AG04449 (cell line): ENCODE measurements around the gene ZBTB24.
"Not testable (repeated sequence)": the region's sequence is repeated elsewhere in the genome, so short reads cannot be mapped to it uniquely, and the experiment has no call there.

Experiments
- CTCF ChIA-PET: fragments of 350-600 bp; formaldehyde crosslinking; extraction: SDS; loops from one replicate; lab custom pipeline; 2021; ENCODE audit warnings: antibody characterized with exemption; lab: Yijun Ruan, JAX
- POLR2A ChIA-PET: fragments of 400-600, 350-600 bp; formaldehyde crosslinking; extraction: SDS; loops from one replicate; lab custom pipeline; 2020; ENCODE audit warnings: antibody characterized with exemption, inconsistent platforms; lab: Yijun Ruan, JAX
- DNase-seq: peaks from one replicate; pipeline ENCODE4 v3.0.0-alpha.2; 2010; ENCODE audit warnings: low read depth, low spot score
- H3K4me3 ChIP-seq: 2 replicates; pipeline ENCODE4 v1.5.1; 2011; ENCODE audit warnings: low read depth, mild to moderate bottlenecking, control low read depth, low read length
- TF ChIP-seq, protein P1 (sequence below): IDR thresholded peaks from one replicate; pipeline ENCODE4 v1.5.1; 2011; ENCODE audit warnings: mild to moderate bottlenecking, moderate library complexity, low read length, control low read depth, inconsistent platforms; ENCODE audit not compliant: insufficient read depth; ENCODE audit errors: missing control alignments

ZBTB24 gene

DNA sequence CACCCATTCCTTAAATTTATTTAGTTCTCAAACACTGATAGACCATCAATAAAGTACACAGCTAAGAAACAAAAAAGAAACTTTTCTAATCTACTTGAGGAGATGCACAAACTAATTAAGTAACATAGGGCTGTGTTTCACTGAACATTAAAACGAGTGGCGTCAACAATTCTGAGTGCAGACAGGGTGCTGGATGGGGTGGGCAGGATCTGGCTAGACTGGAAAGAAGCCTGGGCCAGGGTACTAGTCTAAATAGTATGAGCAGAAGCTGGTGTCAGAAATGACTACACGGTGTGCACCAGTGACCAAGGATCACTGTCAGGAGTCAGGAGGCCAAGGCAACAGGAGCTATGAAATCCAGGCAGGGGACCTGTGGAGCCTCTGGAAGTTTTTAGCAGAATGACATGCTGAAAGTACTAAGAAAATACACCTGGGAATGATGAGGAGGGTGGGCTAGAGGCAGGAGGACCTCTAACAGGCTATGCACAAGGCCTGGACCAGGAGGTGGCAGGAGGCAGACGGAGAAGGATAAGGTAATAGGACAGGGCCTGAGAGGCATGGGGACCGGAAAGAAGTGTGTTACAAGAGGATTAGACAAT, 13.3 kb downstream of the ZBTB24 start:
- no peak for DNase-seq
- POLR2A ChIA-PET = no interaction called here
- CTCF ChIA-PET = no interaction called here
- H3K4me3 ChIP-seq = no peak overlapping the region
- TF ChIP-seq, protein P1, sequence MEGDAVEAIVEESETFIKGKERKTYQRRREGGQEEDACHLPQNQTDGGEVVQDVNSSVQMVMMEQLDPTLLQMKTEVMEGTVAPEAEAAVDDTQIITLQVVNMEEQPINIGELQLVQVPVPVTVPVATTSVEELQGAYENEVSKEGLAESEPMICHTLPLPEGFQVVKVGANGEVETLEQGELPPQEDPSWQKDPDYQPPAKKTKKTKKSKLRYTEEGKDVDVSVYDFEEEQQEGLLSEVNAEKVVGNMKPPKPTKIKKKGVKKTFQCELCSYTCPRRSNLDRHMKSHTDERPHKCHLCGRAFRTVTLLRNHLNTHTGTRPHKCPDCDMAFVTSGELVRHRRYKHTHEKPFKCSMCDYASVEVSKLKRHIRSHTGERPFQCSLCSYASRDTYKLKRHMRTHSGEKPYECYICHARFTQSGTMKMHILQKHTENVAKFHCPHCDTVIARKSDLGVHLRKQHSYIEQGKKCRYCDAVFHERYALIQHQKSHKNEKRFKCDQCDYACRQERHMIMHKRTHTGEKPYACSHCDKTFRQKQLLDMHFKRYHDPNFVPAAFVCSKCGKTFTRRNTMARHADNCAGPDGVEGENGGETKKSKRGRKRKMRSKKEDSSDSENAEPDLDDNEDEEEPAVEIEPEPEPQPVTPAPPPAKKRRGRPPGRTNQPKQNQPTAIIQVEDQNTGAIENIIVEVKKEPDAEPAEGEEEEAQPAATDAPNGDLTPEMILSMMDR = no peak

GRCh38 chr6:109467696-109468095, 15.3 kb downstream of the ZBTB24 start:
- DNase-seq = no peak
- ChIA-PET CTCF (no interaction called here), POLR2A (no interaction called here)

GRCh38 chr6:109466212-109466923, 16.7 kb downstream of the ZBTB24 start:
- no peak overlapping the region for H3K4me3 ChIP-seq
- ChIA-PET POLR2A (no interaction called here), CTCF (interaction anchor here (0.7 kb wide), 1 partner anchor 10 kb away, joined by 3 read pairs; no protein-coding TSS in a partner anchor)
- no peak for DNase-seq
- TF ChIP-seq, protein P1 = no peak

More at GRCh38 chr6:109467696-109468095, 15.3 kb downstream of the ZBTB24 start:
- TF ChIP-seq, protein P1 = no peak
- H3K4me3 ChIP-seq = no peak overlapping the region

DNA sequence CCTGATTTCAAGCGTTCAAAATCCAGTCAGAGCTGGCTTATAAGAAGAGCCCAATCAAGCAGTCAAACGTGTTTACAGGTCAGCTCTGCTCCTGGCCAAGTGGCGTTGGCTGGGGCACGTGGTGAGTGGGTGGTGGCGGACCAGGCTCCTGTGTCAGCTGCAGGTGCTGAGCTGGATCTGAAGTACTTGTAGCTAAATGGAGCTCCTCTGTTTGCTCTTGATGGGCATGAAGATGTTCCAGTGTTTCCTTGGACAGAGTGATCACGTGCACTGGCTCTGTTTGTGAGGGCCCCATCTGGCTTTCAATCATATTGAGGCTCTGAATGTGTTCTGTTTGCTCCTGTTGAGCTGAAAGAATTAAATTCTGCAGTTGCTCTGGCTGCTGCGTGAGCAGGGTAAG, 17.2 kb downstream of the ZBTB24 start:
- DNase-seq = no peak
- H3K4me3 ChIP-seq = no peak overlapping the region
- POLR2A ChIA-PET = no interaction called here
- TF ChIP-seq, protein P1 = no peak
- CTCF ChIA-PET = interaction anchor here (0.7 kb wide), 1 partner anchor 9 kb away, joined by 3 read pairs; no protein-coding TSS in a partner anchor

- TF ChIP-seq, protein P1 = no peak
Observed at GRCh38 chr6:109461733-109462526, 21.1 kb downstream of the ZBTB24 start.

GRCh38 chr6:109461205-109461604, 21.8 kb downstream of the ZBTB24 start:
- H3K4me3 ChIP-seq, POLR2A ChIA-PET, CTCF ChIA-PET, DNase-seq: not testable (repeated sequence)

More at GRCh38 chr6:109461733-109462526, 21.1 kb downstream of the ZBTB24 start:
- ChIA-PET POLR2A (no interaction called here), CTCF (no interaction called here)
- H3K4me3 ChIP-seq = no peak overlapping the region
- no peak for DNase-seq
